MG63 (cell line): ENCODE data around the gene POLR3C. TPM values are rescaled to one million over a fixed set of nuclear protein-coding genes. Genes with fewer than 3 reads are reported as not detected.

Experiments
- DNase-seq: peaks from one replicate; pipeline ENCODE4 v3.0.0-alpha.2; 2020
- H3K27me3 ChIP-seq: fragments of 250-450 bp; sonication (Bioruptor Pico); 2 replicates; pipeline ENCODE4 v1.5.1; 2020; ENCODE audit warnings: mild to moderate bottlenecking, moderate library complexity
- H3K36me3 ChIP-seq: fragments of 250-450 bp; sonication (Bioruptor Pico); 2 replicates; pipeline ENCODE4 v1.5.1; 2020; ENCODE audit warnings: mild to moderate bottlenecking, moderate library complexity
- H3K4me3 ChIP-seq: fragments of 250-450 bp; sonication (Bioruptor Pico); 2 replicates; pipeline ENCODE4 v1.5.1; 2020; ENCODE audit warnings: mild to moderate bottlenecking, moderate library complexity
- H3K9me3 ChIP-seq: fragments of 250-450 bp; sonication (Bioruptor Pico); 2 replicates; pipeline ENCODE4 v1.5.1; 2020; ENCODE audit warnings: mild to moderate bottlenecking, moderate library complexity
- total RNA-seq: library from RNA; depleted of rRNA; stranded (reverse); fragments of >200 nt; shearing (Covaris generic); gene quantifications from 2 replicates; pipeline ENCODE4 v1.2.3, GENCODE V29; 2014; ENCODE audit warnings: low replicate concordance; rRNA removed

POLR3C gene
- total RNA-seq, 1 experiment from 2014 or later, result 30.9 TPM

DNA sequence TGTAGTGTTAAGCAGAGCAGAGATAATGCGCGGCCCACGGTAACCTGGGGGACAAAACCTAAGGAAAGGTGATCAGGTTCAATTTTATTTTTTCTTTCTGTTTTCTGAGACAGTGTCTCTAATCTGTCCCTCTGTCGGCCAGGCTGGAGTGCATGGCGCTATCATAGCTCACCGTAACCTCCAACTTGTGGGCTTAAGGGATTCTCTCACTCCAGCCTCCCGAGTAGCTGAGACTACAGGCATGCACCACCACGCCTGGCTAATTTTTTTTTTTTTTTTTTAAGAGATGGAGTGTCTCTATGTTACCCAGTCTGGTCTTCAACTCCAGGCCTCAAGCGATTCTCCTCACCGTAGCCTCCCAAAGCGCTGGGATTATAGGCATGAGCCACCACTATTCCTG, 62.4 kb downstream of the POLR3C start:
- Histone ChIP-seq H3K4me3 (peak overlapping the region; percentile 62), H3K36me3 (no peaks in the 10 kb centered on the region), H3K9me3 (no peaks in the 10 kb centered on the region), H3K27me3 (peaks cover 2% of the 10 kb centered on the region)
- no peak for DNase-seq

DNA sequence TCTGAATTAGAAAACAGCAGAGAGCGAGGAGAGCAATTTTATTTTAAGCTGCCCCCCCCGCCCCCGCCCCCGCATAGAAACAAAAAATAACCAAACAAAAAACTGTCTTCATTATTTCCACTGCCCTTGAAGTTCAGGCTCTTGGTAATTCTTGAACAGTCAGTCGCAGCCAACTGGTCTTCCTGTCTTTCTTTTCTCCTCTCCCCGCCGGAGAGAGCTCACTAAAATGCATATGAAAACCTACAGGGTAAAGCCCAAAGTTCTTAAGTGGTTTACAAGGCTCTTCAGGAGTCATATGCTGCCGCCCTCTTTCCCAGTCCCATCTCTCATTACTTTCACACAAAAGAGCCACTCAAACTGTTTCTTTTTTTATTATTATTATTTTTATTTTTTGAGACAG, 62.8 kb downstream of the POLR3C start:
- Histone ChIP-seq H3K27me3 (peaks cover 2% of the 10 kb centered on the region), H3K4me3 (no peak overlapping the region), H3K36me3 (no peaks in the 10 kb centered on the region), H3K9me3 (no peaks in the 10 kb centered on the region)
- DNase-seq, result no peak

DNA sequence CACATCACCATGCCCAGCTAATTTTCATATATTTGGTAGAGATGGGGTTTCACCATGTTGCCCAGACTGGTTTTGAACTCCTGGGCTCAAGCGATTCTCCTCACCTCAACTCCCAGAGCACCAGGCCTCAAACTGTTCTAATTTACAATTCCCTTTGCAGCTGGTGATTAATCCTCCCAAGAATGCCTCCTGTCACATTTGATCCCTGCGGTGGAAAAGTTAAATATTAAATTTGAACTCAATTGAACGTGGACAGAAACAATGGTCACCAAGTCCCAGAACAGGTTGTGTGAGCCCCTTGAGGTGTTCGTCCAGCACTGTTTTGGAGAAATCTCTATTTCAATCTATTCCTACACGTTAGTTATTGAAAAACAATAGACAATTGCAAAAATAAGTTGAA, 63.6 kb downstream of the POLR3C start:
- no peaks in the 10 kb centered on the region for H3K36me3 ChIP-seq
- no peak for DNase-seq

DNA sequence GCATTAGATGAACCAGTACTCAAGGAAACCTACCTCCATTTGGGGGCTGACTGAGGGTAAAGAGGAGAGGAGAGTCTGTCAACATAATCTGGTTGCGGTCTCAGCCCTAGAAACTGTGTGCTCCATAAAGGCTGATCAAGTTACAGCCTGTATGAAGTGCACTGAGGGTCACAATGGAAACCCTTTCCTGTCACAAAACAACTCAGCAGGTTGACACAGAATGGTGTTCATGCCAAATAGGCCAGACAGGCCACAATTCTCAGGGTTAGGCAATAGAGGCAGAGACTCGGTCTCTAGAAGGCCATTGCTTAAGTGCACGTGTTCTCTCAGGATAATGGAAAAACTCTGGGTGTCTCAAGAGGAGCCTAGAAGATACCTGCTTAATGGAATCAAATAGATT, 65.7 kb downstream of the POLR3C start:
- no peaks in the 10 kb centered on the region; the same call in 1 of the 2 replicates for H3K27me3 ChIP-seq
- H3K36me3 ChIP-seq, result no peaks in the 10 kb centered on the region
- no peak for DNase-seq
- H3K4me3 ChIP-seq, result no peak overlapping the region
- no peaks in the 10 kb centered on the region for H3K9me3 ChIP-seq

More for the DNA sequence above, 63.6 kb downstream of the POLR3C start:
- H3K27me3 ChIP-seq, result peaks cover 2% of the 10 kb centered on the region
- H3K4me3 ChIP-seq, result no peak overlapping the region
- H3K9me3 ChIP-seq, result no peaks in the 10 kb centered on the region

DNA sequence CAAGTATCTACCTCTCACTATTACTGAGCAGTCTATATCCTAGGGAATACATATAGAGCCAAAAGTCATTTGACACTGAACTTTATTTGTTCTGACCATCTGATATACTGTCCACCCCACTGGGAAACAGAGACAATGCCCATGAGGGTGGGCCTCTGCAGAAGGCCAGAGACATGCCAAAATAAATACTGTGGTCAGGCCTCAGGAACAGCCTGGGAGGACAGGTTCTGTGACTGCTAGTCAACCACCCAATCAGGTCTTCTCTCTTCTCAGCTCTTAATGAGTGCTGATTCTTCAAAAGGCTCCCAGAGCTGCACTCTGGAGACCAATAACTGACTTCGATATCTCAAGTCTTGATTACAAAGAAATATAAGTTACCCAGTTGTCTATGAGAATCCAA, 67.1 kb downstream of the POLR3C start:
- no peaks in the 10 kb centered on the region for H3K9me3 ChIP-seq
- no peaks in the 10 kb centered on the region for H3K27me3 ChIP-seq
- H3K36me3 ChIP-seq, result no peaks in the 10 kb centered on the region
- no peak for DNase-seq
- H3K4me3 ChIP-seq, result no peak overlapping the region

DNA sequence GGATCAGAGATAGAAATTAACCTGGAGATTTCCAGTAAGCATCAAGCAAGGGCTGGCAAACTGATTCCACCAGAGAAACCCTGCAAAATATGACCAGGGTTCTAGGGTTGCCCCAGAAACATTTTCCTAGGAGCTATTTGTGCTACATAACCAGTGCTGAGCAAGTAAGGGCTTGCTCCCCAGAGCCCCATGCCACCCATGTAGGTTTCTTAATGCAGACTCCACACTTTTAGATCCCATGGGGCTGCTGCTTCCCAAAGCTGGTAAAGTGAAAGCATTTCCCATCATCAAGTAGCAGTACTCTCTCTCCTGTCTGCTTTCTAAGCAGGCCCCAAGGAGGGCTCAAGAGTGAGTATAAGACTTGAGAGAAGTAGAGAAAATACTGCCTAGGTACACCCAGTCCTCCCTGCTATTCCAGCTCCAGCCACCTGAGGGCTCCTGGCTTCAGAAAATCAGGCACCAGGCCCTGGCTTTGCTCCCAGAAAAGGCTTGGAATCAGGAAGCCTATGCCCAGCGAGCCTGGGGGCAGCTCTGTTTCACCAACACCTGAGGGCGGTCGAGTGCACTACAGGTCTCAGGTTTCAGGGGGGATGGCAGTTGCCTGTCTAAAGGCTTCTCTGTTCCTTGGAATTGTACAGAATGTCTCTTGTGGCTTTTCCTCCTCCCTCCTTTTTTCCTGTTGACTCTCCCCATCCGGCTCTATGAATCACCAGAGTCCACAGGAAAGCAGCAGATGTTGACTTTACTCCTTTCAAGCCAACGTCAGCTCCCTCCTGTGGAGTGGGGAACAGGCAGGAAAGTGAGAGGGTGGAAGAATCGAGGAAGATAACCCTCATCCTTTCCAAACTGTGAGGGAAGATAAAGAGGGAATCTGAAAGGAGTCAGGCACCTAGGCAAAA, 67.8 kb downstream of the POLR3C start:
- no peaks in the 10 kb centered on the region for H3K36me3 ChIP-seq
- no peaks in the 10 kb centered on the region for H3K9me3 ChIP-seq
- H3K27me3 ChIP-seq, result no peaks in the 10 kb centered on the region
- peak overlapping the region; percentile 8 for H3K4me3 ChIP-seq
- DNase-seq, result peak; percentile 97

DNA sequence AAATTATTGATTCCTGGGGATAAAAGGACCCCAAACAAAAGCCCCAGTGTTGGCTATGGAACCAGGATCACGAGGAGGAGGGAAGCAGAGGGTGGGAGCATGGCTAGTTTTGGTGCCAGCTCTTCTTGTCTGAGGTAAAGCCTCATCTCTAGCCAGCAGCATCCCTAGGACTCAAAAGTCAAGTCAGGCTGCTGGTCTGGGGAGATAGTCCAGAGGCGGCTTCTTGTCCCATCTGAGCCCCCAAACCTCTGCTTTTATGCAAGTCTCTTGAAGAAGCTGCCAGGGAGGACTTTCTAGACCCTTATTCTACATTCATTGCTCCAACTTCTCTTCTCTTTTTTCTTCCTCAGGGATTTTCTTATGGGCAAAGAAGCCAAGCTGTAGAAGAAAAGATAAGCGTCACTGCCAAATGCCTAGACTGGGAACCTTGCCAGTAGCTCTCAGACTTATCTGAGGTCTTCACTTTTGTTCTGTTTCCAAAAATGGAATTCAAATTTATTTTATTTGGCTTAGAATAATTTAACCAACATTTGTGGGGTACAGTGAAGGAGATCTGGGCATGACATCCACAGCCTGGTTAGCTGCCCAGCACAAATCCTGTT, 68.6 kb downstream of the POLR3C start:
- no peaks in the 10 kb centered on the region for H3K36me3 ChIP-seq
- peak; percentile 66 for DNase-seq
- H3K4me3 ChIP-seq, result peak overlapping the region; percentile 8
- no peaks in the 10 kb centered on the region for H3K9me3 ChIP-seq
- H3K27me3 ChIP-seq, result no peaks in the 10 kb centered on the region

DNA sequence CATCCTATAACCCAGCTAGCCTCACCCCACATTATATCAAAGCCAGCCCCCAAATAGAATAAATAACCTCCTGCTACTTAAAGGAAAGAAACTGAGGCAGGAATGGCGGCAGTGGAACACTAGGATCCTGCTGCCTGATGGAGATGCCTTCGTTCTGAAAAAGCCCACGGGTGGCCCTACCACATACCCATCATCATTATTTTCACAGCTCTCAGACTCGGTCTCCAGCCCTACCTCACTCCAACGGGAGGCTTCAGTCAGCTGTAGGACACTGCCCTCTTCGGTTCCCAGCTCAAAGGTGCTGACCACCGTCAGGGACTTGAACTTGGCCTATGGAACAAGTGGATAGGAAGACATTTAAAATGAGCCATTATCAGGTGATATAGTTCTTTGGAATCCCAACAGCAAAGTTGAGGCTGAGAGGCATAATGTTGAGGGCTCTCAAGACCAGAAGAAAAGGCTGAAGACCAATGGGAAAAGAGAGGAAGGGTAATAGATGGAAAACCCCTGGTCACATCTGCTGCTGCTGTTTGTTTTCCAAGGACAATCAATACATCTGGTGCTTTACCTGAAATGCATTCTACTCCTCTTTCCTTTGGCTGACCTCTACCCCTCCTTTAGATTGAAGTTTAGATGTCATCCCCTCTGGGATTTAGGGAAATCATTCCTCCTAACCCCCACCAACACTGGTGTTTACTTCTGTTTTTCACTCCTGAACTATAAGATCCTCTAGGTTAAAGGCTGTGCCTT, 69.5 kb downstream of the POLR3C start:
- no peaks in the 10 kb centered on the region for H3K27me3 ChIP-seq
- DNase-seq, result no peak
- H3K4me3 ChIP-seq, result no peak overlapping the region

More for the DNA sequence above, 69.5 kb downstream of the POLR3C start:
- Histone ChIP-seq H3K36me3 (no peaks in the 10 kb centered on the region), H3K9me3 (no peaks in the 10 kb centered on the region)

Other genes with a start within 250 kb of the POLR3C start
- 14.7 and 18.4 TPM in 2 replicates for gene GPR89A, start 216.2 kb upstream of the POLR3C start, total RNA-seq
- gene PDZK1, start 116.8 kb upstream of the POLR3C start, total RNA-seq, result not detected in 2 replicates
- gene CD160, start 104.7 kb upstream of the POLR3C start, total RNA-seq, result not detected in 2 replicates
- gene RNF115, start 105 bp upstream of the POLR3C start, total RNA-seq, result 8.4 and 11.3 TPM in 2 replicates
- gene NUDT17, start 21.4 kb downstream of the POLR3C start, total RNA-seq, result 0.59 TPM in 2 replicates
- gene PIAS3, start 34.9 kb downstream of the POLR3C start, total RNA-seq, result 5.6 and 11.0 TPM in 2 replicates
- gene ANKRD35, start 61.7 kb downstream of the POLR3C start, total RNA-seq, result not detected in 2 replicates
- 0.10 and 0.20 TPM in 2 replicates for gene ITGA10, start 85.8 kb downstream of the POLR3C start, total RNA-seq
- 19.3 and 20.6 TPM in 2 replicates for gene PEX11B, start 94.5 kb downstream of the POLR3C start, total RNA-seq
- gene RBM8A, start 103.3 kb downstream of the POLR3C start, total RNA-seq, result 52.3 and 69.3 TPM in 2 replicates
- gene LIX1L, start 133.8 kb downstream of the POLR3C start, total RNA-seq, result 30.0 and 38.9 TPM in 2 replicates
- gene ANKRD34A, start 140.4 kb downstream of the POLR3C start, total RNA-seq, result 0.30 TPM in 1 of 2 replicates, not detected in the other
- gene POLR3GL, start 140.5 kb downstream of the POLR3C start, total RNA-seq, result 1.8 and 6.8 TPM in 2 replicates
- gene TXNIP, start 172.4 kb downstream of the POLR3C start, total RNA-seq, result 20.4 and 20.6 TPM in 2 replicates
- not detected in 2 replicates for gene HJV, start 197.5 kb downstream of the POLR3C start, total RNA-seq